ENCODE data around the gene BPIFA2. TPM values are rescaled to one million over a fixed set of nuclear protein-coding genes. Genes with fewer than 3 reads are reported as not detected.

The BPIFA2 gene
- total and polyA plus RNA-seq, 10 donors = not detected

DNA sequence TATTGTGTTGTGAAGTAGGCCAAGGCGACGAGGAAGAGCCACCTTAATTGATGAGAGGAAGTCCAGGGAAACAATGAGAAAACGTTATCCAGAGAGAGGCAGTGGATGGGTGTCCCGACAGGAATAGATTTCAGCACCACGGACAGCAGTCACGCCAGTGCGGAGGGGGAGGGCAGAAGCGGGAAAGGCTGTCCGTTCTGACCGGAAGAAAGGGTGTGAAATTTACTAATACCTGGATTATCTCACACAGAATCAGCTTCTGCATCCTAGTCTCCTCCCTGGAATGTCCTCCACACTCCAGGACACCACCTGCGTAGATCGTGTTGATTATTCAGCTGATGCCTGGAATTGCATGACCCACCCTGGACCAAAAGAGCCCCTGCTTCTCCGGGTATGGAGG lies 41.8 kb downstream of the BPIFA2 start:
- DNase-seq = no peak
- Histone ChIP-seq H3K27ac (no peak overlapping the region), H3K4me3 (no peak overlapping the region), H3K27me3 (replicated peaks in 1 of 7) (peaks cover 0 to 82% (median 0%) of the 10 kb centered on the region in 7 donors), H3K36me3 (no peaks in the 10 kb centered on the region), H3K4me1 (no peaks in the 10 kb centered on the region), H3K9me3 (no peaks in the 10 kb centered on the region)
- TF ChIP-seq, protein P1, sequence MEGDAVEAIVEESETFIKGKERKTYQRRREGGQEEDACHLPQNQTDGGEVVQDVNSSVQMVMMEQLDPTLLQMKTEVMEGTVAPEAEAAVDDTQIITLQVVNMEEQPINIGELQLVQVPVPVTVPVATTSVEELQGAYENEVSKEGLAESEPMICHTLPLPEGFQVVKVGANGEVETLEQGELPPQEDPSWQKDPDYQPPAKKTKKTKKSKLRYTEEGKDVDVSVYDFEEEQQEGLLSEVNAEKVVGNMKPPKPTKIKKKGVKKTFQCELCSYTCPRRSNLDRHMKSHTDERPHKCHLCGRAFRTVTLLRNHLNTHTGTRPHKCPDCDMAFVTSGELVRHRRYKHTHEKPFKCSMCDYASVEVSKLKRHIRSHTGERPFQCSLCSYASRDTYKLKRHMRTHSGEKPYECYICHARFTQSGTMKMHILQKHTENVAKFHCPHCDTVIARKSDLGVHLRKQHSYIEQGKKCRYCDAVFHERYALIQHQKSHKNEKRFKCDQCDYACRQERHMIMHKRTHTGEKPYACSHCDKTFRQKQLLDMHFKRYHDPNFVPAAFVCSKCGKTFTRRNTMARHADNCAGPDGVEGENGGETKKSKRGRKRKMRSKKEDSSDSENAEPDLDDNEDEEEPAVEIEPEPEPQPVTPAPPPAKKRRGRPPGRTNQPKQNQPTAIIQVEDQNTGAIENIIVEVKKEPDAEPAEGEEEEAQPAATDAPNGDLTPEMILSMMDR (IDR thresholded peaks at IDR 0.05 in 8 of 11, conservative IDR thresholded peaks at IDR 0.05 in 3 of 11) = no peak
- TF ChIP-seq POLR2AphosphoS5 (IDR thresholded peaks at IDR 0.05) (no peak), POLR2A (IDR thresholded peaks at IDR 0.05) (no peak)
- intact Hi-C loops (cut with DNase I; ENCODE audit: low total_unique reads) = no loop called here
- WGBS, 5 donors = 9 to 11% (median 9%) methylated on average over 13 of the region's 13 CpGs

DNA sequence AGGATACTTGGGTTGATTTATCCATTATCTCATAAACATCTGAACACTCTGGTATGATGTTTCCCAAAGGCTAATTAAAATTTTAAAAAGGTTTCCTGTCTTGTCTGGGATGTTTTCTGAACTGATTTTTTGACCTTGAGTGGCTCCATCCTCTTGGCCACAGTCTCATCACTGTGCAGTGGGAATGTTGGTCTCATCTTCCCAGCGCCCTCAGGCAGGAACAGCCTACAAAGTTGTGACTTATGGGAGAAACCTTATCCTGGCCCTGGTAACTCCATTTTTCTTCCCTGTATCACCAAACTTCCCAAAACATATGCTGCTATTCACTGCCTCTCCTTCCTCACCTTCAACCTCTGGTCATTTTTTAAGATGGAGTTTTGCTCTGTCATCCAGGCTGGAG lies 42.4 kb downstream of the BPIFA2 start:
- Histone ChIP-seq H3K9me3 (no peaks in the 10 kb centered on the region), H3K4me1 (no peaks in the 10 kb centered on the region), H3K27ac (no peak overlapping the region), H3K27me3 (replicated peaks in 1 of 7) (peaks cover 0 to 88% (median 0%) of the 10 kb centered on the region in 7 donors), H3K36me3 (no peaks in the 10 kb centered on the region), H3K4me3 (no peak overlapping the region)
- intact Hi-C loops (cut with DNase I; ENCODE audit: low total_unique reads) = no loop called here
- no peak for DNase-seq
- TF ChIP-seq, protein P1 (IDR thresholded peaks at IDR 0.05 in 8 of 11, conservative IDR thresholded peaks at IDR 0.05 in 3 of 11) = no peak
- WGBS, 5 donors = 32 to 70% (median 36%) methylated on average over 1 of the region's 1 CpG

DNA sequence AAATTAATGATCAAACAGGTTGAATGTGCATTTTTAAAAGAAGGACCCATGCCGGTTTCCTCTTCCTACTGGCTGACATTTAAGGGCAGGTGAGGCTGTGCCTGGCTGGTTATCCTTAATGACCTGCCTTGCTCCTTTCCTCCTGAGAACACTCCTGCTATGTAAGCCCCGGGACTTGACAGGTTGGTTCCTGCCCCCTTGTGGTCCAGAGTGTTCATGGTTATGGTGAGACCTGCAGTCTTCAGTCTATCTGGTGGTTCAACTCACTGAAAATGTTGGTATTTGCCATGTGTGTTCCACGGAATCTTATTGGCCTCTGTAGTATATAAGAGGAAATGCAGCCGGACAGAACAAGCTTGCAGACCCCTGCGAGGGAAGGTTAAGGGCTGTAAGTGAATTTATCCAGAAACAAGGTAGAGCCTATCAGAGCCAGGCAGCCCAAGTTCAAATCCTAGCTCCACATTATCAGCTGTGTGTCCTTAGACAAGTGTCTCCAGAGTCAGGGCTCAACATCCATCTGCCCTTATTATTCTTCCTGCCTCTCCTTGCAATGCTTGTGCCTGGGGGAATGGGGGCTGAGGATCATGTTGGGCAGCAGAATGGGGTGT lies 44.0 kb downstream of the BPIFA2 start:
- DNase-seq = no peak
- TF ChIP-seq, protein P1 (IDR thresholded peaks at IDR 0.05 in 8 of 11, conservative IDR thresholded peaks at IDR 0.05 in 3 of 11) = peak in 2 of 11 experiments; percentile 18 to 41
- no peak for TF ChIP-seq POLR2AphosphoS5 (IDR thresholded peaks at IDR 0.05)
- no peaks in the 10 kb centered on the region for H3K36me3 ChIP-seq
- intact Hi-C loops (cut with DNase I; ENCODE audit: low total_unique reads) = no loop called here
- no peaks in the 10 kb centered on the region for H3K9me3 ChIP-seq
- 15 to 25% (median 23%) methylated on average over 5 of the region's 5 CpGs for WGBS, 5 donors
- H3K27ac ChIP-seq = no peak overlapping the region
- peaks cover 0 to 82% (median 0%) of the 10 kb centered on the region in 7 donors for H3K27me3 ChIP-seq (replicated peaks in 1 of 7)
- no peak overlapping the region for H3K4me3 ChIP-seq
- H3K4me1 ChIP-seq = no peaks in the 10 kb centered on the region

DNA sequence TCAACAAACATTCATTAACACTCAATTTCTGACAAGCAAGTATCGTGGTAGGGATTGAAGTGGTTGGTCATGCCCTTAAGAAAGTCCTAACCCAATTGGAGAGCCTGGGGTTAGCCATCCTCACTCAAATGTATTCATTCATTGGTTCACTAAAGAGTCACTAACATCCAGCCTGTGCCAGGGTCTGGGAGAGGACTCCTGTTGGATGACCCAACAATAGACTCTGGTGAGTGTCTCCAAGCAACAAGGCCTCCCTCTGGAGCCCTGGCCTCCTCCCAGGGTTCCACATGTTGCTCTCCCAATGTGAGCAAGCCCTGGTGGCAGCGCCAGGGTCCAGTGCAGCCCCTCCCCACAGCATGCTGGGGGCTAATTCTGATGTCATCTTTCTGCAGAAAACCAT lies 49.1 kb downstream of the BPIFA2 start, which contains the start of gene BPIFA3:
TSS of gene BPIFA3 (plus strand) at position 301 of the 400 bp plus-strand sequence. CDS start 185 bp downstream, outside the sequence.
- H3K36me3 ChIP-seq = no peaks in the 10 kb centered on the region
- H3K27ac ChIP-seq = no peak within 1 kb of the TSS
- TF ChIP-seq, protein P1 (IDR thresholded peaks at IDR 0.05 in 8 of 11, conservative IDR thresholded peaks at IDR 0.05 in 3 of 11) = no peak
- TF ChIP-seq POLR2A (IDR thresholded peaks at IDR 0.05) = no peak
- no peak within 1 kb of the TSS for H3K4me3 ChIP-seq
- peaks cover 0 to 55% (median 0%) of the 10 kb centered on the region in 7 donors for H3K27me3 ChIP-seq (replicated peaks in 1 of 7)
- H3K4me1 ChIP-seq = no peaks in the 10 kb centered on the region
- intact Hi-C loops (cut with DNase I; ENCODE audit: low total_unique reads) = no loop called here
- 58 to 87% (median 74%) methylated on average over 2 of the region's 2 CpGs for WGBS, 5 donors
- no peaks in the 10 kb centered on the region for H3K9me3 ChIP-seq
- no peak for DNase-seq

Data from spleen (tissue), 11 donors.